ENCODE data around the gene MRFAP1L1.

DNA sequence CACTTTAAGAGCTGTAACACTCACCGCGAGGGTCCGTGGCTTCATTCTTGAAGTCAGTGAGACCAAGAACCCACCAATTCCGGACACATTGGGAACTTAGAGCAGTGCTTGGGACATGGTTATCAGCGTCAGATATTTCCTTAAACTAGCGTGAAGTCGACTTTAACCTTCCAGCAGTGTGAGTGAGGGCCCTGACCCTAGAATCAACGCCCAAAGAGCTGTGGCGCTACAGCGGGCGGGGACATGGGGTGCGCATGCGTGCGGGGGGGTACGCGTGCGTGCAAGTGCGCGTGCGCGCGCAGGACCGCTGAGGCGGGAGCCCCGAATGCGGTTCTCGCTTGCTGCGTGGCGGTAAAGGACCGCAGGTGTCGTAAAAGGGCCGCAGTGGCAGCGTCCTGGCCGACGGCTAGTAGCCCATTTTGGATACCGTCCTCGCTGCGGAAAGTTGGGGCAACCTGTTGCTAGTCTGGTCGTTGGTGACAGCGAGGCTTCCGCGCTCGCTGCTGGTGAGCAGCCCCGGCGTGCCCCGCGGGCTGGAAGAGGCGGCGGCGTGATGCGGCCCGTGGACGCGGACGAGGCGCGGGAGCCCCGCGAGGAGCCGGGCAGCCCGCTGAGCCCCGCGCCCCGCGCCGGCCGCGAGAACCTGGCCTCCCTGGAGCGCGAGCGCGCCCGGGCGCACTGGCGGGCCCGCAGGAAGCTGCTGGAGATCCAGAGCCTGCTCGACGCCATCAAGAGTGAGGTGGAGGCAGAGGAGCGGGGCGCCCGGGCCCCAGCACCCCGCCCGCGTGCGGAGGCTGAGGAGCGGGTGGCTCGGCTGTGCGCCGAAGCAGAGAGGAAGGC, 35.8 kb downstream of the MRFAP1L1 start:
- TF ChIP-seq EP300 (IDR thresholded peaks at IDR 0.05) (no peak), POLR2A (IDR thresholded peaks at IDR 0.05) (peak in 3 of 4 donors; percentile 0 to 82 (median 78)), CTCF (IDR thresholded peaks at IDR 0.05) (peak in 2 of 6 experiments; percentile 21 to 32), POLR2AphosphoS5 (IDR thresholded peaks at IDR 0.05) (peak; percentile 57 to 88)

All from upper lobe of left lung (tissue), 4 donors.